Purkinje cell (primary cell): ENCODE results near the gene CYP8B1. TPM values are rescaled to one million over a fixed set of nuclear protein-coding genes. Genes with fewer than 3 reads are reported as not detected.

Source experiments
- polyA plus RNA-seq: library from polyadenylated mRNA; unstranded; fragments of >200 nt; fragmentation: Nextera tagmentation; gene quantifications from 2 replicates; pipeline ENCODE4 v1.2.1, GENCODE V29; 2014

The CYP8B1 gene
- polyA plus RNA-seq: not detected in 2 replicates

DNA sequence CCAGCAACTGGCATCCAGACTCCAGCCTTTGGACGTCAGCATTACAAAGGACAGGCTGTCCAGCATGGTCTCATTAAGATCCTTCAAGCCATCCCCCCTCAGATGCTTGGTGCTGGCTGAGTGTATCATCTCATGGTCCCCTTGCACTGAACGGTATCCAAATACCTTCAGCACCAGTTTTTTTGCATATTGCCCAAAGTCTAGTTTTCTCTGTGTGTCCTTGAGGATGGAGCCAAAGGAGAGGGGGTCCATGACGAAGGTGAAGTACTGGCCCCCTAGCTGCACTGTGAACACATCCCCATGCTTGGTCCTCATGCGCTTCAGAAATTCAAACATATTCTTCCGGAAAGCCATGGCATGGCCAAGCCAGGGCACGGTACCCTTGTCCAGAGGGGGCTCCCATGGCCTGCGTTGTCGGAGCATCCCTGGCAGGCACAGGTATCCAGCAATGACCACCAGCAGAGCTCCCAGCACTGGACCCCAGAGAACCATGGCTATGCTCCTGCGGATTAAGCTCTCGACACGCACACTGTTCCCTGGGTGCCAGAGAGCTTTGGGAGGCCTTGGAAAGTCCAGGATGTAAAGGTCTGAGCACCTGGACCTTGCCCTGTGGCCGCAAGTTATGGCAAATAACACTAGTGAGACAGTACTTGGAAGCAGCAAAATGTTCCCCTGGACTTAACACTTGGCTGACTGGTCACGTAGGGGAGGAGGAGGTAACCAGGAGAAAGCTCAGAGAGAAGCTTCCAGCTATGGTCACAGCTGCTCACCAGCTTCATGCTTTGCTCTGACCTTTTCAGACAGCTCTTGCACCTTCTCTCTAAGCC is at the start of gene CYP8B1:
Gene CYP8B1 (minus strand): TSS at position 555 of the 827 bp plus-strand sequence. CDS start 63 bp downstream, at position 492.

GRCh38 chr3:42906070-42906847 is 30.6 kb upstream of the CYP8B1 start, which contains the start of gene ZNF662:
Gene ZNF662 (plus strand): TSS chr3:42906142. CDS start chr3:42908115, 1,973 bp downstream.

Other genes starting within 250 kb of the CYP8B1 start
- gene ZBTB47, start 222.2 kb downstream of the CYP8B1 start, polyA plus RNA-seq: 0.31 TPM in 1 of 2 replicates, not detected in the other
- not detected in 2 replicates for gene KLHL40, start 190.3 kb downstream of the CYP8B1 start, polyA plus RNA-seq
- 86.3 and 121 TPM in 2 replicates for gene HHATL, start 173.1 kb downstream of the CYP8B1 start, polyA plus RNA-seq
- gene CCDC13, start 102.6 kb downstream of the CYP8B1 start, polyA plus RNA-seq: 1.3 and 5.1 TPM in 2 replicates
- 1,119 and 1,494 TPM in 2 replicates for gene HIGD1A, start 71.4 kb downstream of the CYP8B1 start, polyA plus RNA-seq
- gene ACKR2, start 66.4 kb downstream of the CYP8B1 start, polyA plus RNA-seq: 0.73 and 4.6 TPM in 2 replicates
- 3.3 and 6.5 TPM in 2 replicates for gene ZNF662, start 30.3 kb upstream of the CYP8B1 start, polyA plus RNA-seq
- gene GASK1A, start 103.4 kb upstream of the CYP8B1 start, polyA plus RNA-seq: 2.2 and 2.6 TPM in 2 replicates
- gene POMGNT2, start 230.2 kb upstream of the CYP8B1 start, polyA plus RNA-seq: 14.3 and 14.7 TPM in 2 replicates